Measurements from ENCODE around the gene MMP19.

DNA sequence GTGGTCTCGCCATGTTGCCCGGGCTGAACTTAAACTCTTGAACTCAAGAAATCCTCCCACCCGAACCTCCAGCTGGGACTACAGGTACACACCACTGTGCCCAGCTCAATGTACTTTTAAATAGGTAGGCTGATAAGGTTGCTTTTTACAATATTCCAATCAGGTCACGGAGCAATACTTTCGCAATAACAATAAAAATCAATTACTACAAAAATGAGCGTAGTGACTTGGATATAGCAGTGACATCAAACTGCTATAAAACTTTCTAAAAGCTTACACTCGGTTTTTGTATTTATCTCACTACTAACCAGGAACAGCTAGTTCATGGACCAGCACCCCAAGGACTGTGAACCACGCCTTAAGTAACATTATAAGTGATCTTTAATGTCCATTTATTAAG is 35.8 kb downstream of the MMP19 start:
- TF ChIP-seq CTCF (conservative IDR thresholded peaks at IDR 0.05; ENCODE audit: low read depth, low read length), result no peak
- TF ChIP-seq POLR2A (IDR thresholded peaks at IDR 0.05; ENCODE audit: low read depth, low read length), result no peak
- no peak for TF ChIP-seq RAD21 (IDR thresholded peaks at IDR 0.05; ENCODE audit: low read length)
- TF ChIP-seq USF2 (IDR thresholded peaks at IDR 0.05; ENCODE audit: low read depth, low read length), result no peak
- TF ChIP-seq, protein P1, sequence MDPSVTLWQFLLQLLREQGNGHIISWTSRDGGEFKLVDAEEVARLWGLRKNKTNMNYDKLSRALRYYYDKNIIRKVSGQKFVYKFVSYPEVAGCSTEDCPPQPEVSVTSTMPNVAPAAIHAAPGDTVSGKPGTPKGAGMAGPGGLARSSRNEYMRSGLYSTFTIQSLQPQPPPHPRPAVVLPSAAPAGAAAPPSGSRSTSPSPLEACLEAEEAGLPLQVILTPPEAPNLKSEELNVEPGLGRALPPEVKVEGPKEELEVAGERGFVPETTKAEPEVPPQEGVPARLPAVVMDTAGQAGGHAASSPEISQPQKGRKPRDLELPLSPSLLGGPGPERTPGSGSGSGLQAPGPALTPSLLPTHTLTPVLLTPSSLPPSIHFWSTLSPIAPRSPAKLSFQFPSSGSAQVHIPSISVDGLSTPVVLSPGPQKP (IDR thresholded peaks at IDR 0.05; ENCODE audit: borderline replicate concordance, low read depth, low read length), result no peak
- TF ChIP-seq MAFK (IDR thresholded peaks at IDR 0.05; ENCODE audit: low read depth, low read length), result no peak
- no peak for TF ChIP-seq SMC3 (IDR thresholded peaks at IDR 0.05; ENCODE audit: low read depth, low read length)
